GM15510 (cell line): ENCODE data around the gene PPM1H.

Experiments
- POLR2A ChIP-seq: IDR thresholded peaks from 3 replicates; pipeline ENCODE4 v1.6.1; 2011; ENCODE audit warnings: borderline replicate concordance; ENCODE audit not compliant: insufficient read length; ENCODE audit errors: extremely low read depth

The PPM1H gene

GRCh38 chr12:62914443-62915203 lies 20.3 kb downstream of the PPM1H start:
- TF ChIP-seq POLR2A = no peak

DNA sequence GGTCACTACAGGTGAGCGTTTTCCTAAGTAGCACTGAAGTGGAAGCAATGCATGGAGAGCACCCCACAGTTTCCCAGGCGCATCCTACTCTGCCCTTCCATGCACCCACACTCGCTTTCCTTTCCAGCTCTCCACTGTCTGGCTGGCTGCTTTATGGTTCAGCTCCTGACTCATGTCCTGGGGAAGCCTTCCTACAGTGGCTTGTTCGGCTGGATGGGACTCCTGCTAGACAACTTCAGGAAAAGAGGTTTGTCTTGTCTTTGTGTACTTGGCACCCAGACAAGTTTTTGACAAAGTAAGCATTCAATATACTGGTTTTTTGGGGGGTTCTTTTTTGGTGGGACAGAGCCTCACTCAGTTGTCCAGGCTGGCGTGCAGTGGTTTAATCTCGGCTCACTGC lies 21.6 kb downstream of the PPM1H start:
- no peak for TF ChIP-seq POLR2A

DNA sequence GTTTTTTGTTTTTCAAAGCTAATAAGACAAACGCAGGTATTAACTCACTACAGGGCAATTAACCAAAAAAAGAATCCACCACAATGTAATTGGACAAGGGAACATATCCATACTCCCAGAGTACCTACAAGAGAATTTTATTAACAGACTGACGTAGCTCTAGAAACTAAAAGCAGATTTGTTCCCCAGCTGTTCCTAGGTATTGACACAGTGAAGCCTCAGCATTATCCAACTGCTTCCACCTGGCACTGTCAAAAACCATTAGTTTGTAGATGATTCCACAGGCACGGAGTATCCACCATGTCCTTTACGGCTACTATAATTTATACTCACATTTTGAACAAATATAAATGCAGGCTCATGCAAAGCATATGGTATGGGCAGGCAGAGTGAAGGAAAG lies 22.3 kb downstream of the PPM1H start:
- TF ChIP-seq POLR2A = no peak

GRCh38 chr12:62911286-62911685 lies 23.7 kb downstream of the PPM1H start:
- no peak for TF ChIP-seq POLR2A

- no peak for TF ChIP-seq POLR2A
Observed at GRCh38 chr12:62910549-62911169, 24.3 kb downstream of the PPM1H start.

GRCh38 chr12:62909340-62909739 lies 25.6 kb downstream of the PPM1H start:
- no peak for TF ChIP-seq POLR2A

DNA sequence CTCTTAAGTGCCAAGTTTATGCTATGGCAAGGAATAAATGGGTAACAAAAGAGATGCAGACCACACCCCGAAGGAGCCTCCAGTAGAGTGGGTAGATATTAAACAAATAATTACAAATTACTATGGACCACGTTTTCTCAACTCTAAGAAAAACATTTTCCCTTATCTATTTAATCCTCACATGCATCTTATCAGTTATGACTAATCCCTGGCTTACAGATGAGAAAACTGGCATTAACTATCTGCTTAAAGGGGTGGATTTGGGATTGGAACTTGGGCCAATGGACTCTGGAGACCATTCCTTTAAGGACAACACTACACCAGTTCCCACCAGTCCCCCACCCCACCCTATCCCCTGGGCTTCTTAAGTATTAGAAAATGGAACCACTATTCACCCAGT lies 26.3 kb downstream of the PPM1H start:
- TF ChIP-seq POLR2A = no peak

DNA sequence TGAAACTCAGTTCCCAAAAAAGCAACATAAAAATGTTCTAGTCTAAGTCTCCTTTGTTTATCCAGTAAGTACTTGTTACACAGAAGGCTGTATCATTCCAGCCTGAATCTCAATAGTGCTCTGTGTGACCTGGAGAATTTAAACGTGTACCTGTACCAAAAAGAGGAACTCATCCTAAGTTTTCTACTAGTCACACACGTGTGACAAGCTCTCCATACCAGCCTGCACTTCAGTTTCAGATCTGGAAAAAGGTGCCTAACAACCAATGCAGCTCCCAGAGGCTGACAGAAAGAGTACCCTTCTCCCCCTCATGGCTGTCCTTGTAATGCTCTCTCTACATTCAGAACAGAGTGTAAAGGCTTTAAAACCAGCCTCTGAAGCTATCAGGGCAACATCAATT lies 27.4 kb downstream of the PPM1H start:
- TF ChIP-seq POLR2A = no peak

- TF ChIP-seq POLR2A = no peak
Observed at GRCh38 chr12:62907078-62907477, 27.9 kb downstream of the PPM1H start.

DNA sequence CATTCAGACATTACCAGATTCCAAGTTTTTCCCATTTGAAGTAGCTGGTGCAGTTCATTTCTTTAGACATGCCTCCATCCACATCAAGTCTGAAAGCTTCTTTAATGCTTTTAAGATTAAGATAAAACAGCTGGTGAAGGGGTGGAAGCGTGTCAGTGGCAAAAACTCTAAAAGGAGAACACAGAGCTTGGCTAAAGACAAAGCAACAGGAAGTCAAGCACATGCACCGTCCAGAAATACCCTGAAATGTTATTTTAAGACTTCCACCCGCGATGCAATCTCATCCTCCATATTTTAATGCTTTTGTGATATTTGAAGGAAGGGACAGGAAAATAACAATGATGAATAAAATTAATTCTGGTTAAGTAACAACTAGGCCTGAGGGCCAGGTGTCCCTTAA lies 31.8 kb downstream of the PPM1H start:
- TF ChIP-seq POLR2A = no peak

GRCh38 chr12:62900686-62901272 lies 34.2 kb downstream of the PPM1H start:
- no peak for TF ChIP-seq POLR2A

GRCh38 chr12:62899568-62900390 lies 35.2 kb downstream of the PPM1H start:
- no peak for TF ChIP-seq POLR2A

DNA sequence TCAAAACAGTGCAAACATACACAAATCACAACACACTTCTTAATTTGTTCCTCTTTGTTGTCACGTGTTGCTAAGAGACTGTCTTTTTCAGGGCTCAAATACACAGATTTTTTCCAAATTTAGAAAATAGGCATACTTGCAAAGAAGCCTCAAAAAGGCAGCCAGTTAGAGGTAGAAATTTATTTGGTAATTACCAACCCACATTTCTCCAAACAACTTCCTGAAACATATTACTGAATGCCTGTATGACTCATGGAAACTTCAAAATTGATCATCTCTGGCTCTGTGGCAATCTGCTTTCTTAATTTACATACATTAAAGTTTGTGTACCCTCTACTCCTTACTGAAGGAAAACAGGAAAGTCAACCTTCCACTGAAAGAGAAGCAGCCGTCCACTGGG lies 36.4 kb downstream of the PPM1H start:
- no peak for TF ChIP-seq POLR2A

GRCh38 chr12:62895351-62895877 lies 39.5 kb downstream of the PPM1H start:
- no peak for TF ChIP-seq POLR2A

DNA sequence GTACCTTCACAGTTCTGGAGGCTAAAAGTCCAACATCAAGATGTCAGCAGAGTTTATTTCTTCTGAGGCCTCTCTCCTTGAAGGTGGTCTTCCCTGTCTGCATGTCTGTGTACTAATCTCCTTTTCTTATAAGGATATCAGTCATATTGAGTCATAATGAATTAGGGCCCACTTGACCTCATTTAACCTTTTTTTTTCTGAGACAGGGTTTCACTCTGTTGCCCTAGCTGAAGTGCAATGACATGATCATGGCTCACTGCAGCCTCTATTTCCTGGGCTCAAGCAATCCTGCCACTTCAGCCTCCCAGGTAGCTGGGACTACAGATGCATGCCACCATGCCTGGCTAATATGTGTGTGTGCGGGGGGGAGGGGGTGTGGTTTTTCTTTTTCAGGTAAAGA lies 41.7 kb downstream of the PPM1H start:
- TF ChIP-seq POLR2A = no peak
